Mammary epithelial cell (primary cell): Measurements from ENCODE around the gene GCH1.

ENCODE experiments used
- EZH2 ChIP-seq: IDR thresholded peaks from 2 replicates; pipeline ENCODE4 v1.6.1; 2012; ENCODE audit warnings: low read length, inconsistent platforms, borderline replicate concordance
- TF ChIP-seq, protein P1 (sequence below), 2 donors: IDR thresholded peaks in 1 of 2; conservative IDR thresholded peaks in 1 of 2; 2 replicates each; pipeline ENCODE4 v1.5.1; 2011 to 2012; ENCODE audit warnings: inconsistent platforms in 2 of 2, low read length in 2 of 2, mild to moderate bottlenecking in 2 of 2, control low read depth in 1 of 2, low read depth in 1 of 2; ENCODE audit not compliant: insufficient read depth in 1 of 2; ENCODE audit errors: extremely low read depth in 1 of 2

GRCh38 chr14:54936816-54937215, 34.2 kb upstream of the GCH1 start:
- TF ChIP-seq, protein P1, sequence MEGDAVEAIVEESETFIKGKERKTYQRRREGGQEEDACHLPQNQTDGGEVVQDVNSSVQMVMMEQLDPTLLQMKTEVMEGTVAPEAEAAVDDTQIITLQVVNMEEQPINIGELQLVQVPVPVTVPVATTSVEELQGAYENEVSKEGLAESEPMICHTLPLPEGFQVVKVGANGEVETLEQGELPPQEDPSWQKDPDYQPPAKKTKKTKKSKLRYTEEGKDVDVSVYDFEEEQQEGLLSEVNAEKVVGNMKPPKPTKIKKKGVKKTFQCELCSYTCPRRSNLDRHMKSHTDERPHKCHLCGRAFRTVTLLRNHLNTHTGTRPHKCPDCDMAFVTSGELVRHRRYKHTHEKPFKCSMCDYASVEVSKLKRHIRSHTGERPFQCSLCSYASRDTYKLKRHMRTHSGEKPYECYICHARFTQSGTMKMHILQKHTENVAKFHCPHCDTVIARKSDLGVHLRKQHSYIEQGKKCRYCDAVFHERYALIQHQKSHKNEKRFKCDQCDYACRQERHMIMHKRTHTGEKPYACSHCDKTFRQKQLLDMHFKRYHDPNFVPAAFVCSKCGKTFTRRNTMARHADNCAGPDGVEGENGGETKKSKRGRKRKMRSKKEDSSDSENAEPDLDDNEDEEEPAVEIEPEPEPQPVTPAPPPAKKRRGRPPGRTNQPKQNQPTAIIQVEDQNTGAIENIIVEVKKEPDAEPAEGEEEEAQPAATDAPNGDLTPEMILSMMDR (conservative IDR thresholded peaks at IDR 0.05 in 1 of 2, IDR thresholded peaks at IDR 0.05 in 1 of 2; ENCODE audit: extremely low read depth in 1 of 2, insufficient read depth in 1 of 2, low read depth in 1 of 2, low read length in 2 of 2): no peak
- TF ChIP-seq EZH2: no peak
